ENCODE data around the gene UBE3D.

DNA sequence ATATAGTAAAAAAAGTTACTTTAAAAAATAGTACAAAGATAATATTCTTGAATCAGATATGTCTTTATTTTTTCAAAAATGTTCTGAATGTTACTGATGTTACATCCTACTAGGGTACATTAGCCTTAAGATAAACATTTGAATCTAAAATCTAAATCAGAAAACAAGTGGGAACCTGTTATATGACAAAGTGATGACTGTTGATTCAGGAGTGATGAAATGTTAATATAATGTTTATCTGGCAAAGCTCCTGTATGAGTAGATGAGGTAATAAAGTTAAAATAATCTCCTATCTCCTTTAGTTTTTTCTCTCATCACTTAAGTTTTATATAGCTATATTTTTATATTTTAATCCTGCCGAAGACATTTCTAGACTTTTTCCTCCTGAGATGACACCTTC lies 6.1 kb upstream of the UBE3D start:
- TF ChIP-seq, protein P1, sequence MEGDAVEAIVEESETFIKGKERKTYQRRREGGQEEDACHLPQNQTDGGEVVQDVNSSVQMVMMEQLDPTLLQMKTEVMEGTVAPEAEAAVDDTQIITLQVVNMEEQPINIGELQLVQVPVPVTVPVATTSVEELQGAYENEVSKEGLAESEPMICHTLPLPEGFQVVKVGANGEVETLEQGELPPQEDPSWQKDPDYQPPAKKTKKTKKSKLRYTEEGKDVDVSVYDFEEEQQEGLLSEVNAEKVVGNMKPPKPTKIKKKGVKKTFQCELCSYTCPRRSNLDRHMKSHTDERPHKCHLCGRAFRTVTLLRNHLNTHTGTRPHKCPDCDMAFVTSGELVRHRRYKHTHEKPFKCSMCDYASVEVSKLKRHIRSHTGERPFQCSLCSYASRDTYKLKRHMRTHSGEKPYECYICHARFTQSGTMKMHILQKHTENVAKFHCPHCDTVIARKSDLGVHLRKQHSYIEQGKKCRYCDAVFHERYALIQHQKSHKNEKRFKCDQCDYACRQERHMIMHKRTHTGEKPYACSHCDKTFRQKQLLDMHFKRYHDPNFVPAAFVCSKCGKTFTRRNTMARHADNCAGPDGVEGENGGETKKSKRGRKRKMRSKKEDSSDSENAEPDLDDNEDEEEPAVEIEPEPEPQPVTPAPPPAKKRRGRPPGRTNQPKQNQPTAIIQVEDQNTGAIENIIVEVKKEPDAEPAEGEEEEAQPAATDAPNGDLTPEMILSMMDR (IDR thresholded peaks at IDR 0.05) = no peak
- TF ChIP-seq POLR2A (IDR thresholded peaks at IDR 0.05) = no peak

Data from Peyer's patch (tissue), 4 donors.